Naive thymus-derived CD4-positive, alpha-beta T cell (primary cell): ENCODE data around the gene PLA2G12A. TPM values are rescaled to one million over a fixed set of nuclear protein-coding genes. Genes with fewer than 3 reads are reported as not detected.

Experiments used
- ATAC-seq: fragments of 150-1000 bp; cut with Tn5 transposase; 2 replicates; pipeline ENCODE4 v1.10.0; 2021; ENCODE audit warnings: mild to moderate bottlenecking, moderate library complexity
- CTCF ChIA-PET: fragments of 350-600 bp; sonication (Branson Sonifier 250); formaldehyde crosslinking; loops from one replicate; lab custom pipeline; 2021; ENCODE audit warnings: antibody characterized with exemption; lab: Charles Lee
- POLR2A ChIA-PET: fragments of 350-600 bp; sonication (Branson Sonifier 250); formaldehyde crosslinking; loops from one replicate; lab custom pipeline; 2021; ENCODE audit warnings: antibody characterized with exemption, inconsistent platforms; lab: Charles Lee
- DNase-seq, 9 donors: peaks; one replicate each; pipeline versions ENCODE4 v3.0.0 to v3.0.0-alpha.2; 2020 to 2022; ENCODE audit warnings: mixed read lengths in 1 of 9
- H3K27ac ChIP-seq: one replicate; pipeline ENCODE4 v1.7.0; 2013; ENCODE audit warnings: mild to moderate bottlenecking, low read depth, low read length, moderate library complexity
- H3K27me3 ChIP-seq, 2 donors: one replicate each; pipeline ENCODE4 v1.7.0; 2013; ENCODE audit warnings: low read length in 2 of 2, mild to moderate bottlenecking in 2 of 2, moderate library complexity in 2 of 2; ENCODE audit not compliant: control insufficient read depth in 2 of 2, insufficient read depth in 2 of 2
- H3K36me3 ChIP-seq, 3 experiments: 1 replicate in 2 of 3; 2 replicates in 1 of 3; pipeline ENCODE4 v1.7.0; 2013; ENCODE audit warnings: low read length in 3 of 3, mild to moderate bottlenecking in 3 of 3, moderate library complexity in 1 of 3; ENCODE audit not compliant: insufficient read depth in 3 of 3, control insufficient read depth in 2 of 3
- H3K4me1 ChIP-seq, 2 donors: one replicate each; pipeline ENCODE4 v1.7.0; 2013; ENCODE audit warnings: low read length in 2 of 2, mild to moderate bottlenecking in 2 of 2, moderate library complexity in 1 of 2; ENCODE audit not compliant: control insufficient read depth in 2 of 2, insufficient read depth in 2 of 2
- H3K4me3 ChIP-seq: 2 replicates; pipeline ENCODE4 v1.7.0; 2013; ENCODE audit warnings: mild to moderate bottlenecking, low read length
- H3K9me3 ChIP-seq, 3 experiments: 1 replicate in 2 of 3; 2 replicates in 1 of 3; pipeline ENCODE4 v1.7.0; 2013; ENCODE audit warnings: low read length in 3 of 3; ENCODE audit not compliant: control insufficient read depth in 2 of 3
- H3K27ac Mint-ChIP-seq, 9 donors: one replicate each; pipeline ENCODE4 v1.8.0; 2020 to 2022; ENCODE audit warnings: mixed read lengths in 9 of 9, mild to moderate bottlenecking in 8 of 9, moderate library complexity in 5 of 9, inconsistent platforms in 2 of 9
- H3K27me3 Mint-ChIP-seq, 5 donors: one replicate each; pipeline ENCODE4 v1.8.0; 2021 to 2022; ENCODE audit warnings: mixed read lengths in 5 of 5, mild to moderate bottlenecking in 1 of 5
- H3K36me3 Mint-ChIP-seq, 5 donors: one replicate each; pipeline ENCODE4 v1.8.0; 2020 to 2022; ENCODE audit warnings: mixed read lengths in 5 of 5, mild to moderate bottlenecking in 3 of 5, inconsistent platforms in 1 of 5
- H3K4me1 Mint-ChIP-seq, 7 donors: one replicate each; pipeline ENCODE4 v1.8.0; 2020 to 2022; ENCODE audit warnings: mixed read lengths in 7 of 7, mild to moderate bottlenecking in 3 of 7, inconsistent platforms in 1 of 7
- H3K4me3 Mint-ChIP-seq, 10 donors: one replicate each; pipeline ENCODE4 v1.8.0; 2020 to 2022; ENCODE audit warnings: mild to moderate bottlenecking in 10 of 10, mixed read lengths in 10 of 10, moderate library complexity in 6 of 10, inconsistent platforms in 2 of 10
- H3K9me3 Mint-ChIP-seq, 11 donors: one replicate each; pipeline ENCODE4 v1.8.0; 2020 to 2022; ENCODE audit warnings: mixed read lengths in 11 of 11, mild to moderate bottlenecking in 4 of 11, inconsistent platforms in 1 of 11, moderate library complexity in 1 of 11
- intact Hi-C, 2 donors: fragments of 100-400 bp; cut with micrococcal nuclease; formaldehyde crosslinking; loops; one replicate each; pipeline ENCODE4 v1.15.1; 2023
- polyA plus RNA-seq, 2 donors: library from polyadenylated mRNA; unstranded; fragments of 300-500 nt; fragmentation: Illumina TruSeq; gene quantifications; one replicate each; pipeline ENCODE4 v1.2.3, GENCODE V29; 2021
- total RNA-seq, 6 experiments: library from RNA in 5 of 6; stranded (reverse) in 5 of 6; gene quantifications; 1 replicate in 5 of 6; 2 replicates in 1 of 6; pipeline ENCODE4 v1.2.3 and lab custom pipeline; 2021 to 2026

The PLA2G12A gene
- total and polyA plus RNA-seq, 7 experiments from 2014 or later: 11.5 to 48.4 (median 14.6) TPM

- no peaks in the 10 kb centered on the region for H3K9me3 ChIP-seq
- peak overlapping the region; percentile 78 to 95 (median 89) for H3K27ac Mint-ChIP-seq
- intact Hi-C loops: loop anchor here (1.0 to 10.0 kb wide), 15 partner anchors 15 to 1709 kb away; partner anchors contain the start of genes GAR1 (in 2 of the 2), SEC24B (in 2 of the 2), ELOVL6 (in 1 of the 2) and MCUB (in 1 of the 2)
- peak overlapping the region; percentile 83 for H3K27ac ChIP-seq
- no peaks in the 10 kb centered on the region for H3K27me3 Mint-ChIP-seq
- ATAC-seq: no peak
- peaks cover 20 to 44% (median 41%) of the 10 kb centered on the region in 7 donors for H3K4me1 Mint-ChIP-seq
- H3K4me3 Mint-ChIP-seq: peak overlapping the region; percentile 86 to 96 (median 94)
- H3K9me3 Mint-ChIP-seq: peaks cover 0 to 8% (median 0%) of the 10 kb centered on the region in 11 donors
- H3K36me3 ChIP-seq: peaks cover 0 to 10% (median 0%) of the 10 kb centered on the region in 3 experiments
- CTCF ChIA-PET: interaction anchor here (0.7 to 1.2 kb wide), 4 partner anchors 13 to 271 kb away, joined by 3 read pairs; no protein-coding TSS in a partner anchor
- peaks cover 8 to 16% of the 10 kb centered on the region in 2 donors for H3K4me1 ChIP-seq
- no peaks in the 10 kb centered on the region for H3K27me3 ChIP-seq
- H3K36me3 Mint-ChIP-seq: peaks cover 0 to 8% (median 5%) of the 10 kb centered on the region in 5 donors
- POLR2A ChIA-PET: interaction anchor here (0.7 to 4.1 kb wide), 7 partner anchors 8 to 270 kb away, joined by 3 to 18 read pairs (median 4); partner anchors contain the start of genes MCUB, PLA2G12A and SEC24B
- no peak for DNase-seq
- H3K4me3 ChIP-seq: peak overlapping the region; percentile 78
These were observed 26.1 kb downstream of the PLA2G12A start for GRCh38 chr4:109703664-109704361.

GRCh38 chr4:109702950-109703663 is 26.8 kb downstream of the PLA2G12A start, which contains the start of gene CASP6:
Gene CASP6 (minus strand): TSS chr4:109703445. CDS start chr4:109703395, 50 bp downstream.
- ChIA-PET POLR2A (interaction anchor here (0.7 to 4.1 kb wide), 10 partner anchors 9 to 270 kb away, joined by 3 to 18 read pairs (median 4); partner anchors contain the start of genes MCUB, PLA2G12A and SEC24B), CTCF (interaction anchor here (0.7 to 1.2 kb wide), 4 partner anchors 12 to 270 kb away, joined by 3 read pairs; no protein-coding TSS in a partner anchor)
- peak within 1 kb of the TSS; percentile 83 for H3K27ac ChIP-seq
- H3K27me3 ChIP-seq: no peaks in the 10 kb centered on the region
- H3K36me3 Mint-ChIP-seq: peaks cover 0 to 7% (median 5%) of the 10 kb centered on the region in 5 donors
- peaks cover 20 to 50% (median 48%) of the 10 kb centered on the region in 7 donors for H3K4me1 Mint-ChIP-seq
- no peaks in the 10 kb centered on the region for H3K27me3 Mint-ChIP-seq
- DNase-seq (peak; percentile 64 to 78 (median 75)), ATAC-seq (peak; percentile 92)
- H3K9me3 ChIP-seq: no peaks in the 10 kb centered on the region
- H3K36me3 ChIP-seq: peaks cover 0 to 10% (median 0%) of the 10 kb centered on the region in 3 experiments
- H3K4me1 ChIP-seq: peaks cover 8 to 16% of the 10 kb centered on the region in 2 donors
- peak within 1 kb of the TSS; percentile 86 to 96 (median 94) for H3K4me3 Mint-ChIP-seq
- intact Hi-C loops: loop anchor here (1.0 to 10.0 kb wide), 16 partner anchors 12 to 1708 kb away; partner anchors contain the start of genes GAR1 (in 2 of the 2), SEC24B (in 2 of the 2), ELOVL6 (in 1 of the 2) and MCUB (in 1 of the 2)
- peak within 1 kb of the TSS; percentile 85 to 95 (median 94) for H3K27ac Mint-ChIP-seq
- H3K4me3 ChIP-seq: peak within 1 kb of the TSS; percentile 78
- H3K9me3 Mint-ChIP-seq: peaks cover 0 to 8% (median 0%) of the 10 kb centered on the region in 11 donors

- Mint-ChIP-seq H3K27me3 (no peaks in the 10 kb centered on the region), H3K4me3 (peak overlapping the region; percentile 86 to 96 (median 94)), H3K4me1 (peaks cover 20 to 58% (median 53%) of the 10 kb centered on the region in 7 donors), H3K9me3 (peaks cover 0 to 8% (median 0%) of the 10 kb centered on the region in 11 donors), H3K27ac (peak overlapping the region; percentile 84 to 95 (median 94)), H3K36me3 (peaks cover 6 to 17% (median 13%) of the 10 kb centered on the region in 5 donors)
- Histone ChIP-seq H3K36me3 (peaks cover 0 to 20% (median 0%) of the 10 kb centered on the region in 3 experiments), H3K27ac (peak overlapping the region; percentile 83), H3K9me3 (no peaks in the 10 kb centered on the region), H3K4me3 (peak overlapping the region; percentile 78), H3K27me3 (no peaks in the 10 kb centered on the region), H3K4me1 (peaks cover 8 to 16% of the 10 kb centered on the region in 2 donors)
- CTCF ChIA-PET: interaction anchor here (0.6 to 2.0 kb wide), 7 partner anchors 9 to 1487 kb away, joined by 3 to 7 read pairs (median 4); no protein-coding TSS in a partner anchor
- ATAC-seq (no peak), DNase-seq (peak in 5 of 9 donors; percentile 14 to 39 (median 34))
- POLR2A ChIA-PET: interaction anchor here (0.7 to 4.1 kb wide), 15 partner anchors 11 to 267 kb away, joined by 3 to 18 read pairs (median 4); partner anchors contain the start of gene MCUB
- intact Hi-C loops: loop anchor here (1.0 to 10.0 kb wide), 10 partner anchors 10 to 1707 kb away; partner anchors contain the start of gene ELOVL6 (in 1 of the 2)
These were observed 28.1 kb downstream of the PLA2G12A start for GRCh38 chr4:109701566-109702410.

- intact Hi-C loops: loop anchor here (5.0 to 10.0 kb wide), 4 partner anchors 278 to 1705 kb away; partner anchors contain the start of gene ELOVL6 (in 1 of the 2)
- POLR2A ChIA-PET: interaction anchor here (0.6 to 4.1 kb wide), 7 partner anchors 9 to 1233 kb away, joined by 3 to 18 read pairs (median 4); partner anchors contain the start of genes MCUB and SEC24B
- ATAC-seq (no peak), DNase-seq (no peak)
- Histone ChIP-seq H3K27me3 (no peaks in the 10 kb centered on the region), H3K4me1 (peaks cover 8 to 16% of the 10 kb centered on the region in 2 donors), H3K4me3 (no peak overlapping the region), H3K36me3 (peaks cover 0 to 22% (median 4%) of the 10 kb centered on the region in 3 experiments), H3K27ac (no peak overlapping the region), H3K9me3 (no peaks in the 10 kb centered on the region)
- H3K9me3 Mint-ChIP-seq: peaks cover 0 to 8% (median 0%) of the 10 kb centered on the region in 11 donors
- H3K4me3 Mint-ChIP-seq: peak overlapping the region in 1 of 10 donors; percentile 55
- H3K27me3 Mint-ChIP-seq: no peaks in the 10 kb centered on the region
- peaks cover 6 to 22% (median 17%) of the 10 kb centered on the region in 5 donors for H3K36me3 Mint-ChIP-seq
- peak overlapping the region in 7 of 9 donors; percentile 34 to 95 (median 87) for H3K27ac Mint-ChIP-seq
- CTCF ChIA-PET: interaction anchor here (0.6 to 2.0 kb wide), 4 partner anchors 9 to 266 kb away, joined by 3 to 7 read pairs (median 6); partner anchors contain the start of gene SEC24B
- peaks cover 20 to 68% (median 56%) of the 10 kb centered on the region in 7 donors for H3K4me1 Mint-ChIP-seq
These were observed 30.2 kb downstream of the PLA2G12A start for GRCh38 chr4:109699553-109700225.

- H3K27ac ChIP-seq: peak overlapping the region; percentile 0
- H3K4me3 ChIP-seq: no peak overlapping the region
- Mint-ChIP-seq H3K27ac (peak overlapping the region in 7 of 9 donors; percentile 8 to 95 (median 85)), H3K4me1 (peaks cover 16 to 68% (median 52%) of the 10 kb centered on the region in 7 donors), H3K4me3 (peak overlapping the region in 1 of 10 donors; percentile 2), H3K27me3 (no peaks in the 10 kb centered on the region), H3K36me3 (peaks cover 13 to 30% (median 25%) of the 10 kb centered on the region in 5 donors), H3K9me3 (peaks cover 0 to 8% (median 0%) of the 10 kb centered on the region in 11 donors)
- peaks cover 8 to 16% of the 10 kb centered on the region in 2 donors for H3K4me1 ChIP-seq
- H3K27me3 ChIP-seq: no peaks in the 10 kb centered on the region
- DNase-seq: no peak
- peaks cover 0 to 32% (median 4%) of the 10 kb centered on the region in 3 experiments for H3K36me3 ChIP-seq
- intact Hi-C loops: no loop called here
- ChIA-PET POLR2A (interaction anchor here (0.5 to 0.9 kb wide), 3 partner anchors 14 to 277 kb away, joined by 3 read pairs; no protein-coding TSS in a partner anchor), CTCF (interaction anchor here (0.6 kb wide), 1 partner anchor 50 kb away, joined by 6 read pairs; no protein-coding TSS in a partner anchor)
- no peak for ATAC-seq
- no peaks in the 10 kb centered on the region for H3K9me3 ChIP-seq
These were observed 31.2 kb downstream of the PLA2G12A start for GRCh38 chr4:109698656-109699055.
